Transverse colon (tissue), 3 donors: ENCODE measurements around the gene PPP1R9A.

ENCODE experiments used
- CTCF ChIP-seq, 5 experiments: fragments of 200-600 bp in 3 of 5; fragments of 450-650 bp in 2 of 5; sonication (generic) in 3 of 5; IDR thresholded peaks; 1 replicate in 2 of 5; 2 replicates in 3 of 5; pipeline ENCODE4 v1.5.1; 2016 to 2017; ENCODE audit warnings: antibody characterized with exemption in 5 of 5, inconsistent platforms in 3 of 5, mild to moderate bottlenecking in 2 of 5, moderate library complexity in 1 of 5
- EP300 ChIP-seq: sonication (generic); formaldehyde crosslinking; IDR thresholded peaks from one replicate; pipeline ENCODE4 v1.6.1; 2017; ENCODE audit warnings: antibody characterized with exemption, low read depth
- POLR2A ChIP-seq: fragments of 450-650 bp; IDR thresholded peaks from one replicate; pipeline ENCODE4 v1.6.1; 2016; ENCODE audit warnings: antibody characterized with exemption, mild to moderate bottlenecking, moderate library complexity

- TF ChIP-seq EP300 (no peak), CTCF (IDR thresholded peaks at IDR 0.05) (no peak), POLR2A (no peak)
These were observed 48.4 kb downstream of the PPP1R9A start for GRCh38 chr7:94955807-94956206.
